ENCODE measurements around the gene MORC1. TPM values are rescaled to one million over a fixed set of nuclear protein-coding genes. Genes with fewer than 3 reads are reported as not detected.

MORC1 gene, protein sequence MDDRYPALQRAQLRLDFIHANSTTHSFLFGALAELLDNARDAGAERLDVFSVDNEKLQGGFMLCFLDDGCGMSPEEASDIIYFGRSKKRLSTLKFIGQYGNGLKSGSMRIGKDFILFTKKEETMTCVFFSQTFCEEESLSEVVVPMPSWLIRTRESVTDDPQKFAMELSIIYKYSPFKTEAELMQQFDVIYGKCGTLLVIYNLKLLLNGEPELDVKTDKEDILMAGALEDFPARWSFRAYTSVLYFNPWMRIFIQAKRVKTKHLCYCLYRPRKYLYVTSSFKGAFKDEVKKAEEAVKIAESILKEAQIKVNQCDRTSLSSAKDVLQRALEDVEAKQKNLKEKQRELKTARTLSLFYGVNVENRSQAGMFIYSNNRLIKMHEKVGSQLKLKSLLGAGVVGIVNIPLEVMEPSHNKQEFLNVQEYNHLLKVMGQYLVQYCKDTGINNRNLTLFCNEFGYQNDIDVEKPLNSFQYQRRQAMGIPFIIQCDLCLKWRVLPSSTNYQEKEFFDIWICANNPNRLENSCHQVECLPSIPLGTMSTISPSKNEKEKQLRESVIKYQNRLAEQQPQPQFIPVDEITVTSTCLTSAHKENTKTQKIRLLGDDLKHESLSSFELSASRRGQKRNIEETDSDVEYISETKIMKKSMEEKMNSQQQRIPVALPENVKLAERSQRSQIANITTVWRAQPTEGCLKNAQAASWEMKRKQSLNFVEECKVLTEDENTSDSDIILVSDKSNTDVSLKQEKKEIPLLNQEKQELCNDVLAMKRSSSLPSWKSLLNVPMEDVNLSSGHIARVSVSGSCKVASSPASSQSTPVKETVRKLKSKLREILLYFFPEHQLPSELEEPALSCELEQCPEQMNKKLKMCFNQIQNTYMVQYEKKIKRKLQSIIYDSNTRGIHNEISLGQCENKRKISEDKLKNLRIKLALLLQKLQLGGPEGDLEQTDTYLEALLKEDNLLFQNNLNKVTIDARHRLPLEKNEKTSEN
- not detected in 2 replicates for total RNA-seq

DNA sequence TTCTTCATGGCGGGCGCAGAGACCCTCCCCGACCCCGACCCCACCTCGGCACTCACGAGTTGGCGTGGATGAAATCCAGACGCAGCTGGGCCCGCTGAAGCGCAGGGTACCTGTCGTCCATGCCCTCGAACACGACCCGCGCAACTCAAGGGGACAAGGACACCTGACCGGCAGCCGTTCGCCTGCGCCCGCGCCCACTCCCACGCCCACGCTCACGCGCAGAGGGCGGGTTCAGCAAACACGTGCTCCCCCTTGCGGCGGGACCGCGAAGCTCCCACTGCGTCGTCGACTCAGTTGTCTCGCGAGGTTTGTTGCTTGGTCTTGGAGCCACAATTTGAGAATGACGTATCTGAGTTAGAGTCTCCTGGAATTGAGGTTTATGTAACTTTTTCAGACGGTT is at the start of gene MORC1:
MORC1 (minus strand) TSS at position 196 of the 400 bp plus-strand sequence; CDS start at position 121, 75 bp downstream.

DNA sequence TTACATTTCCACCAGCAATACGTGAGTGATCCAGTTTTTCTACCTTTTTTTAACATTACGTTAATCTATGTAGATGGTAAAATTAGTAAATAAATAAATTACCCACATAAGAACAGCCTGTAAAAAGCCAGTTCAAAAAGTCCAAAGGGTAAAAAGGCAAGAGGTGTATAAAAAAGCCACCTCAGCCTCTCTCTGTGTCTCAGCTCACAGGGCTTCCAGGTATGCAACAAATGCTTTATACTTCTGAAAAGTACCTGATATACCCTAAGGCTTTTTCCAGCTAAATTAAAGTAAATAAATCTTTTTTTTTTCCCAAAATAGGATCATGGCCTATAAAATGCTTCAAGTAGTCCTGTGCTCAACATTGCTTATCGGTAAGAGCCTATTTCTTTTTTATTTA is 18.6 kb upstream of the MORC1 start, which contains the start of gene C3orf85:
C3orf85 (plus strand) TSS at position 197 of the 400 bp plus-strand sequence; CDS start at position 326, 129 bp downstream.

DNA sequence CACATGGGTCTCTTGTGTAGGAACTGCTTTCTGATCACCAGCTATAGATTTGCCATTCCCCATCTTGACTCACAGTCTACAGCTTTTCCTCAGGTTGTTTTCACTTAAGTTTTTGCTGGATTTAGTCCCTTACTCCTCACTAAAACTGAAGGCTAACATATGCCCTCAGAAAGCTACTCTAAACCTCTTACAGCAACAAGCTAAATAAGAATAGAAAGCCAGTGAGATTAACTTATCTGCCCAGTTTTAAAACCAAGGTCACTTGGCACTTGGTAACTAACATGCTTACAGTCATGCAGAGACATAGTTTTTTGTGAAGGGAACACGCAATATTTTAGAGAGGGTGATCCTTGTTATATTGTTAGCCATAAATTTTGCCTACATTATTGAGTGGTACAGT is 164.2 kb downstream of the MORC1 start, which contains the start of gene GUCA1C:
GUCA1C (minus strand) TSS at position 180 of the 400 bp plus-strand sequence; CDS start at position 63, 117 bp downstream.

Other genes starting within 250 kb of the MORC1 start
- gene GUCA1C, start 164.3 kb downstream of the MORC1 start, total RNA-seq = not detected in 2 replicates
- gene C3orf85, start 18.6 kb upstream of the MORC1 start, total RNA-seq = not detected in 2 replicates
- not detected in 2 replicates for gene DPPA2, start 198.4 kb upstream of the MORC1 start, total RNA-seq
- gene DPPA4, start 219.4 kb upstream of the MORC1 start, total RNA-seq = 0.82 TPM in 1 of 2 replicates, not detected in the other

All from pericardium fibroblast (primary cell).